ENCODE results near the gene ZNF593OS.
A peak's percentile ranks its signal among the peaks of the same experiment; 100 is the strongest.

The ZNF593OS gene

DNA sequence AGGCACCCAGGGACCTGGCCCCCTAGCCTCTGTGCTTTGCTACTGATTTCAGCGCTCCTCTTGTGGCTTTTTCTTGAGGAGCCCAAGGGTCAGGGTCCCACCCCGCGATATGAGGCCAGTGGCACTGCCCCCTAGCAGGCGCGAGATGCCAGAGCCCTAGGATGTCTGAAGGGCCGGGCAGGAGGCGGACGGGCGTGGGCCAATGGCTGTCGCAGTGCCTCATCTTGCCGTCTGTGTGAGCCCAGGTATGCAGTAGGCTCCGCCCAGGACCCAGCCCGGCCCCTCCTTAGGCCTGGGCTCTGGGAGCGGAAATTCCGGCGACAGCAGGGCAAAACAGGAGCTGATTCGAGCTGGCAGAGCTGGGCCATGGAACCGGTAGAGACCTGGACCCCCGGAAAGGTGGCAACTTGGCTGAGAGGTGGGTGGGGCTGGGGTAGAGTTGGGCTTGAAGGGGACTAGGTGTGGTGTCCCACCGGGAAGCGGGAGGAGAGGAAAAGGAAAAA, 5.6 kb upstream of the ZNF593OS start, which contains the start of gene CNKSR1:
TSS of gene CNKSR1 (plus strand) at position 310 of the 503 bp plus-strand sequence. CDS start at position 367, 57 bp downstream.
- TF ChIP-seq JUND (IDR thresholded peaks at IDR 0.05; ENCODE audit: low read depth) = no peak
- DNase-seq (ENCODE audit: low read depth in 1 of 2, low spot score in 1 of 2) = peak; percentile 82 to 89
- in situ Hi-C loops (cut with HindIII; ENCODE audit: low pct_unique_long_range_greater_than_20kb, low sequenced_read_pairs) = no loop called here

DNA sequence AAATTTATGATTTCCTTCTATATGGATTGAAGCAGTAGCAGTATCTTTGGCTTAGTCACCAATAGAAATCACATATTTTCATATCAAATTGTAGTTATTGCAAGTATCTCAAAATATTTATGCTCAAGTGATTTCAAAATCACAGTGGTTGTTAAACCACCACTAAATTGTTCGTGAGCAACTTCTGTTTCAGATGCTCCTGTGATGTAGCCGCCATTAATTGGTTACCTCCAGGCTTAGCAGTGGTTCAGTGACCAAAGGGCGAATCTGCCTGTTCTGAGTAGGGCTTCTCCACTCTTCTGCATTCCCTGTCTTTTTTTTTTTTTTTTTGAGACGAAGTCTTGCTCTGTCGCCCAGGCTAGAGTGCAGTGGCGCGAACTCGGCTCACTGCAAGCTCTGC, 3.7 kb upstream of the ZNF593OS start:
- in situ Hi-C loops (cut with HindIII; ENCODE audit: low pct_unique_long_range_greater_than_20kb, low sequenced_read_pairs) = no loop called here
- no peak for DNase-seq (ENCODE audit: low read depth in 1 of 2, low spot score in 1 of 2)
- no peak for TF ChIP-seq JUND (IDR thresholded peaks at IDR 0.05; ENCODE audit: low read depth)

DNA sequence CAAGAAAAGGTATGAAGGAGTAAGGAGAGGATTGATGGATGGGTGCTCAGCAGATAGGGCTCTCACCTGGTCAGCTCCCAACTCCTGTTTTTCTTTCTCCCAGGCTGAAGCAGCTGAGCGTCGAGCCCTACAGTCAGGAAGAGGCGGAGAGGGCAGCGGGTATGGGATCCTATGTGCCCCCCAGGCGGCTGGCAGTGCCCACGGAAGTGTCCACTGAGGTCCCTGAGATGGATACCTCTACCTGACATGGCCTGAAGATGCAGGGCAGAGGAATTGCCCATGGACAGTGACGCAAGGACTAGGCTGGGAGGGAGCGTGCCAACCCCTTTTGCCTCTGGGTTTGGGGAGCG, 1.2 kb downstream of the ZNF593OS start:
- DNase-seq (ENCODE audit: low read depth in 1 of 2, low spot score in 1 of 2) = no peak
- in situ Hi-C loops (cut with HindIII; ENCODE audit: low pct_unique_long_range_greater_than_20kb, low sequenced_read_pairs) = no loop called here
- no peak for TF ChIP-seq JUND (IDR thresholded peaks at IDR 0.05; ENCODE audit: low read depth)

DNA sequence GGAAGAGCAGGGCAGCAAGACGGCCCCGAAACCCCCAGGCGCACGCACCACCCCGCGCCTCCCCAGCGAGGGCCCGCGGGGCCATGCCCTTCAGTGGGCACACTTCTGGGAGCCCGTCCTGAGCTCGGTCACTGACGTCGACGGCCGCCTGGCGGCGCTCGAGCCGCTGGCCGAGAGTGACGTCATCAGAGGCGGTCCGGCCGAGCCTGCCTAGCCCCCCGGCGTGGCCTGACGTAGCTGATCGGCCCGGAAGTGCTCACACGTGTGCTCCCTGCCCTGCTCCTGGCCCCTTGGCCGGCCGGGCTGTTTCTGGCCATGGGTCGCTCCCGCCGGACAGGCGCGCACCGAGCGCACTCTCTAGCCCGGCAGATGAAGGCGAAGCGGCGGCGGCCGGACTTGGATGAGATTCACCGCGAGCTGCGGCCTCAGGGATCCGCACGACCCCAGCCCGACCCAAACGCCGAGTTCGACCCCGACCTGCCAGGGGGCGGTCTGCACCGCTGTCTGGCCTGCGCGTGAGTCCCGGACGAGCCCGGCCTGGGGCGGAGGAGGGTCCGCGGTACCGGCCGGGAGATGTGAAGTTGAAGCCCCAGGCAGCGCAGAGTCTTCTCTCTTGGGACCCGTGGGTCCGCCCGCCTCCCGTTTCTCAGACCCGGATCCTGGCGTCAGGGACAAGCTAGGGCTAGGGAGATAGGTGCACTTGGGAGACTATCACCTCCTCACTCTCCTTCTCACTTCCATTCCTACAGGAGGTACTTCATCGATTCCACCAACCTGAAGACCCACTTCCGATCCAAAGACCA, 1.8 kb downstream of the ZNF593OS start, which contains the start of gene ZNF593:
TSS of gene ZNF593 (plus strand) at position 240 of the 803 bp plus-strand sequence. CDS start at position 316, 76 bp downstream.
- in situ Hi-C loops (cut with HindIII; ENCODE audit: low pct_unique_long_range_greater_than_20kb, low sequenced_read_pairs) = no loop called here
- DNase-seq (ENCODE audit: low read depth in 1 of 2, low spot score in 1 of 2) = peak; percentile 88 to 89
- TF ChIP-seq JUND (IDR thresholded peaks at IDR 0.05; ENCODE audit: low read depth) = no peak

DNA sequence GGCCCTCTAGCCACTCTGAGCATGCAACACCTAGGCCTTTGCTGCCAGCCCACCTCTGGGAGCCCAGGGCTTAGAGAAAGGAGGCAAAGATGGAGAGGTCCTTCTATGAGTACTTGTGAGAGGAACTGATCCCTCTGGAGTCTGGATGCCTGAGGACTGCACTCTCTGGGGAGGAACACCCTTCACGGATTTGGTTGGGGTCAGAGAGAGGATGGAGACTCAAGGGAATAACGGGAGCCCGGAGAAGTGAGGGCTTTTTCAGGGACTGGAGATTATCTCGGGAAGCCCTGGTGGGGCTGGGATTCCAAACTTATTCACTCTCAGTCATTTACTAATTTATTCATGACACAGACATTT, 2.5 kb downstream of the ZNF593OS start:
- DNase-seq (ENCODE audit: low read depth in 1 of 2, low spot score in 1 of 2) = no peak
- no peak for TF ChIP-seq JUND (IDR thresholded peaks at IDR 0.05; ENCODE audit: low read depth)
- in situ Hi-C loops (cut with HindIII; ENCODE audit: low pct_unique_long_range_greater_than_20kb, low sequenced_read_pairs) = no loop called here

DNA sequence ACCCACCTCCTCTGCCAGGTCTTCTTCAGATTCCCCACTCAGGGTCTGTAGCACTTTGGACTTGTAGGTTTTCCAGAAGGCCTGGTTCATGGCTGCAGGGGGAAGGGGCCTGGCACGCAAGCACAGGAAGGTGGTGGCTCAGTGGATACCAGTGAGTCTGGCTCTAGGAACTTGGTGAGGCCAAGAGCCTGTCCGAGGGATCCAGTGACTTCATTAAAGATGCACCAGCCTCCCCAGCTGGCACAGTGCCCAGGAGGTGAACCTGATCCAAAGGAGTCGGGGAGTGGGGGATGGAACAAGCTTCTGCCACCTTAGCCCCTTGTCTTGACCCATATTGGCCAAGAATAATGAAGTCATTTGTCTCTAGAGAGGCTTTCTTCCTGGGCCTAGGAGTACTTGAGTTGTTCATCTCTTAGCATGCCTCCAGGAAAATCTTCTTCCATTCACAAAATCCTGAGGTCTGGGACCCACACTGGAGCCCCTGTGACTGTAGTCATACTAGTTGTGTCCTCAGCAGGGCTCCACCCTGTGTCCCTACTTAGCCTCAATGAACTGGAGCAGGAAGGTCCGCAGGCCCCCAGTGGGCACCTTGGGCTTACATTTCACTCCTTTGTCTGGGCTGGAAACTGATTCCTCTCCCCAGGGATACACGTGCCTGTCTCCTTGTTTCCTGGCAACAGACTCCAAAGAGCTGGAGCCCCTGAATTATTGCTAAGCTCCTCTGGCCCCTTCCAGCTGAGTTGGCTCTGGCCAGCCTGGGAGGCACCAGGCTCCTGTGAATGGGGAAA, 3.0 kb downstream of the ZNF593OS start, which contains the start of gene C1orf232:
TSS of gene C1orf232 (minus strand) at position 554 of the 788 bp plus-strand sequence. CDS start at position 90, 464 bp downstream.
- no peak for TF ChIP-seq JUND (IDR thresholded peaks at IDR 0.05; ENCODE audit: low read depth)
- no peak for DNase-seq (ENCODE audit: low read depth in 1 of 2, low spot score in 1 of 2)
- in situ Hi-C loops (cut with HindIII; ENCODE audit: low pct_unique_long_range_greater_than_20kb, low sequenced_read_pairs) = no loop called here

DNA sequence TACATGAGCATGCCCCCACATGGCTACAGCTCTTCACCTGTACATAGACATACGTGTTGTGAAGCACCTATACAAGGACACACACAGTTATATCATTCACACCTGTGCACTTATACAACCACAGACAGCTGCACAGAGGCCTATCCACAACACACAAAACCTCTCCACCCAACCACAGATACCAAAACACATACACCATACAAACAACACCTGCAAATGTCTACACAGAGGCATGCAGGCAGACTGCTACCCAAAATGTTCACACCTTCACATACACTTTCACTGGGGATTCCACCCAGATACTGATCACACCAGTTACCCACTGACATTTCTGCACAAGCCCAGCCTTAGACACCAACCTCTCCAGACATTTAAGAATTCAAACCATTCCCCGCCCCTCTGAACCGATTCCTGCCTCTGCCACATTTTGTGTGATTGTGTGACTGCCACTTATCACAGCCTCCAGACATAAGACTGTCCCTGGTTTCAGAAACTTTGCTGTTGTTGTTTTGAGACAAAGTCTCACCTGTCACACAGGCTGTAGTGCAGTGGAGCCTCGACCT, 4.8 kb downstream of the ZNF593OS start:
- DNase-seq (ENCODE audit: low read depth in 1 of 2, low spot score in 1 of 2) = no peak
- no peak for TF ChIP-seq JUND (IDR thresholded peaks at IDR 0.05; ENCODE audit: low read depth)
- in situ Hi-C loops (cut with HindIII; ENCODE audit: low pct_unique_long_range_greater_than_20kb, low sequenced_read_pairs) = no loop called here

DNA sequence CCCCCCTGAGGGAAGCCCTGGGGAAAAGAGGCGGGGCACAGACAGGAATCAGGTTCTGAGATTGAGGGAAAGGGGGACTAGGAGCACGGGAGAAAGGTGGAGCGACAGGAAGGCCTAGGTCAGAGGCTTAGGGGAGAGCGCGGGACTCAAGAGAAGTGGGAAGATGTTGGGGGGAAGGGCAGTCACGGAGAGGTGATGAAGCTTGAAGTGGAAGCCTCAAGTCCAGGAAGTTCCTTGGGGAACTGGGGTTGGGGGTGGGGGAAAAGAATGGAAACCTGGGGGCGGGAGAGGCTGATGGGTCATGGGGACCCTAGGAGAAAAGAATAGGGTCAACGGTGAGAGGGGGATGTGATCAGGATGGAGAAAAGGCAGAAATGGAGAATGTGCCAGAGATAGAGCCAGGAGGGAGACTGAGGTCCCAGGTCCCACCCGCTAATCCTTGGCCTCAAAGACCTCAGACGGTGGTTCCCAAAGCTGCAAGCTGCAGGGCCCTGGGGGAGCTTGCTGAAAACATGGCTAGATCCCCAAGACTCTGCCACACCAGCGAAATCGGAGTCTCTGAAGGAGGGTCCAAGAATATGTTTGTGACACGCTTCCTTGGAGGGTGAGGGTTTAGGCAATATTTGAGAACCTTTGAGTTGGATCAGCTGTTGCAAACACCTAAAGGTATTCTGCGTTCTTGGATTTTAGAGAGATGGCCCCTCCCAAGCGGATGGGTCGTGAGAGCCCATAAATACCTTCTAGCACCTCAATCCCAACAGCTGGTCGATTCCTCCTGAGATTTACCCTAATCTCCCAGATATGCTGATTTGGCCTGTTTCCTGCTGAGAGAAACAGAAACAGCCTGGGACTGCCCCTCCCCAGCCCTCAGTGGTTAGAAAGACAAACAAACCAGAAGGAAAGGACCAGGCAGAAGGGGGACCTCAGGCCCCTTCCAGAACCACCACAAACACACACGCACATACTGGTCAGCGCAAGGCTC, 6.5 kb downstream of the ZNF593OS start:
- in situ Hi-C loops (cut with HindIII; ENCODE audit: low pct_unique_long_range_greater_than_20kb, low sequenced_read_pairs) = no loop called here
- DNase-seq (ENCODE audit: low read depth in 1 of 2, low spot score in 1 of 2) = no peak
- no peak for TF ChIP-seq JUND (IDR thresholded peaks at IDR 0.05; ENCODE audit: low read depth)

DNA sequence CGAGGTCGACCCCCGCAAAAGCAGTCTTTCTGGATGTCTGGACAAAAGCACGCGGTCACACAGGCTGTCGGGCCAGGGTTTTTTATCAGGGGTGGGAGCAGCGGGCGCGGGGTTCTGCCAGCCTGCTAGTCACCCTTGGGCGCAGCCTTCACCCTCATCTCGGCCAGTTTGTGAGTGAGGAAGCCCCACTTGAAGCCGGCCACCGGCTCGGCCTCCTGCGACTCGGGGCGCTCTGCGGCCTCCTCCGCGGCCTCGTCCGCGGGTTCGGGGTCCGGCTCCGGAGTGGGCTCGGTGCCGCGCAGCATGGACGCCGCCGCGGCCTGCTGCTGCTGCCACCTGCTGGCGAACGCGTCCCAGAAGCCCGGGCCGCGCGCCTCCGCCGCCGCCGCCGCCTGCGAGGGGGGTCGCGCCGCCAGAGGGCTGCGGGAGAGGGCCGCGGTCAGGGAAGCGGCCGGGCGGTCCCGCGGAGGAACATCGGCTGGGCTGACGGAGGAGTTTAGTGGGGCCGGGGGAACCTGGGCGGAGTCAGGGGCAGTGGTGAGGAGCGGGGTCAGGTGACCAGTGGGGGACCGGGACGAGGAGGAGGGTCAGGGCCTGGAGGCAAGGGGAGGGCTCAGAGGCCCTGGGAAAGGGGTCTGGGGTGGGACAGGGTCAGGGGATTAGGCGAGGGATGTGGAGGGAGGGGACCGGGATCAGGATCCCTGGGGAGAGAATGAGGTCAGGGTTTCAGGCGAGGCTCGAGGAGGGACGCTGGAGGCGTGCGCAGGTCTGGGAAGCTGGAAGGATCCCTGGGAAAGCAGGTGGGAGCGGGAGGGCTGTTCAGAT, 7.4 kb downstream of the ZNF593OS start:
- peak in 1 of 2 experiments; percentile 53 for DNase-seq (ENCODE audit: low read depth in 1 of 2, low spot score in 1 of 2)
- in situ Hi-C loops (cut with HindIII; ENCODE audit: low pct_unique_long_range_greater_than_20kb, low sequenced_read_pairs) = no loop called here
- TF ChIP-seq JUND (IDR thresholded peaks at IDR 0.05; ENCODE audit: low read depth) = no peak

DNA sequence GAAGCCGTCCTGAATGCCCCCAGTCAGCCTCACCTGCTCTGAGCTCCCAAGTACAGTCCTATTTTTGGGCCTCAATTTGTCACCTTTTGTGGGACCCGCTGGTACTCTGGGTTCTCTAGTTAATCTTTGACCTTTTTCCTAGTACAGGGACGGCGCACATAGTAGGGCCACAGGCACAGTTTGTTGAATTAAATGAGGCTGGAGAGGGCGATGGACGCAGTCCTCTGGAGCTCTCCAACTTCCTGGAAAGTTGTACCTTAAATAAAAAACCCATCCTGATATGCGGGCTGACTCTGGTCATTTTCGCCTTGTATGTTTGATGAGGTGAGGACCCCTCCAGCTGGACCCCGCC, 8.0 kb downstream of the ZNF593OS start:
- no peak for TF ChIP-seq JUND (IDR thresholded peaks at IDR 0.05; ENCODE audit: low read depth)
- in situ Hi-C loops (cut with HindIII; ENCODE audit: low pct_unique_long_range_greater_than_20kb, low sequenced_read_pairs) = no loop called here
- DNase-seq (ENCODE audit: low read depth in 1 of 2, low spot score in 1 of 2) = no peak

DNA sequence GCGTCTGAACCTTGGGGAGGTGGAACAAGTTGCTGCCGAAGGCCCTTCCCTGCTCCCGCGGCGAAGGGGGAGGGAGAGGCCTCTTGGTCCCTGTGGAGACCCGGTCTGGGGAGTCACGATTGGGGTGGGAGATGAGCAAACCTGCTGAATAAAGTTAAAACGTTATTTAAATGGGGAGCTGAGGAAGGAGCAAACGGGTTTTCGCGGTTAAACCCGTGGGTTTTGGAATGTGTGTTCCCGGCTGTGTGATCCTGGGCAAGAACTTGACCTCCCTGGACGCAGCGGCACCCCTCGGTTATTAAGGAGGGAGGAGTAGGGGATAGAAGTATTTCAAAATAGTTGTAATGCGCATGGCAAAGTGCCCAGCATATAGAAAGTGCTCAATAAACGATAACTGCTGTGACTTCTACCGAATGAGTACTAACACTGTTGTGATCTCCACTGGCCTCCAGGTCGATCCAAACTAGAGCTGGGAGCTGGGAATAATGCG, 9.4 kb downstream of the ZNF593OS start:
- DNase-seq (ENCODE audit: low read depth in 1 of 2, low spot score in 1 of 2) = no peak
- in situ Hi-C loops (cut with HindIII; ENCODE audit: low pct_unique_long_range_greater_than_20kb, low sequenced_read_pairs) = no loop called here
- TF ChIP-seq JUND (IDR thresholded peaks at IDR 0.05; ENCODE audit: low read depth) = no peak

All from T47D (cell line).